HCT116 (cell line): Measurements from ENCODE around the gene PIAS2. TPM values are rescaled to one million over a fixed set of nuclear protein-coding genes. Genes with fewer than 3 reads are reported as not detected.
"Not testable (repeated sequence)": the region's sequence is repeated elsewhere in the genome, so short reads cannot be mapped to it uniquely, and the experiment has no call there.

Experiments used
- ATAC-seq: fragments of 200-7000 bp; cut with Tn5 transposase; 2 replicates; pipeline ENCODE4 v1.9.1; 2020; ENCODE audit warnings: mild to moderate bottlenecking, moderate library complexity
- BruUV-seq: library from RNA; stranded (reverse); fragments of 400-500 nt; replicated peaks from 2 replicates; lab custom pipeline; 2021; lab: Mats Ljungman, UMichigan
- CTCF ChIA-PET: fragments of 300-600 bp; sonication (Branson Sonifier 250); formaldehyde crosslinking; loops from one replicate; lab custom pipeline; 2021; ENCODE audit warnings: antibody characterized with exemption; lab: Charles Lee
- POLR2A ChIA-PET: fragments of 300-600, 350-600 bp; sonication (Branson Sonifier 250); formaldehyde crosslinking; loops from one replicate; lab custom pipeline; 2021; ENCODE audit warnings: antibody characterized with exemption; lab: Charles Lee
- RAD21 ChIA-PET, 2 experiments: fragments of 300-600 bp; sonication (Branson Sonifier 250); formaldehyde crosslinking; loops; one replicate each; lab custom pipeline; 2023; ENCODE audit warnings: low total read pairs in 2 of 2; ENCODE audit not compliant: uncharacterized antibody in 2 of 2, unreplicated experiment in 2 of 2, low non-redundant PET in 1 of 2; lab: Charles Lee
- DNase-seq: peaks from one replicate; pipeline ENCODE4 v3.0.0-alpha.2; 2010; ENCODE audit warnings: low read depth, low spot score
- H2AFZ ChIP-seq: fragments of 200-600 bp; shearing (Covaris generic), sonication (generic); 2 replicates; pipeline ENCODE4 v1.6.1; 2017; ENCODE audit warnings: low read depth, mixed run types, mixed read lengths, antibody characterized with exemption, low read length; ENCODE audit not compliant: poor library complexity, severe bottlenecking
- H3K27ac ChIP-seq: 2 replicates; pipeline ENCODE4 v1.5.1; 2012; ENCODE audit warnings: low read depth, low read length
- H3K27me3 ChIP-seq: fragments of 200-600 bp; sonication (generic); 2 replicates; pipeline ENCODE4 v1.6.1; 2016; ENCODE audit warnings: mixed run types, low read length, mixed read lengths; ENCODE audit not compliant: insufficient read depth
- H3K36me3 ChIP-seq, 2 experiments: fragments of 200-500 bp in 1 of 2; fragments of 200-600 bp in 1 of 2; sonication (Bioruptor generic) in 1 of 2; sonication (generic) in 1 of 2; 2 replicates each; pipeline versions ENCODE4 v1.5.1 to v1.6.1; 2014 to 2016; ENCODE audit warnings: low read length in 2 of 2, inconsistent platforms in 1 of 2, mixed read lengths in 1 of 2, mixed run types in 1 of 2; ENCODE audit not compliant: insufficient read depth in 2 of 2, control insufficient read depth in 1 of 2
- H3K4me1 ChIP-seq, 2 experiments: fragments of 200-600 bp in 1 of 2; sonication (generic) in 1 of 2; 2 replicates each; pipeline versions ENCODE4 v1.5.1 to v1.6.1; 2012 to 2017; ENCODE audit warnings: low read length in 2 of 2, inconsistent platforms in 1 of 2, mild to moderate bottlenecking in 1 of 2, mixed read lengths in 1 of 2, mixed run types in 1 of 2, moderate library complexity in 1 of 2; ENCODE audit not compliant: insufficient read depth in 2 of 2, control insufficient read depth in 1 of 2
- H3K4me2 ChIP-seq: fragments of 200-600 bp; sonication (generic); 2 replicates; pipeline ENCODE4 v1.6.1; 2017; ENCODE audit warnings: mixed run types, low read length, mixed read lengths
- H3K4me3 ChIP-seq, 2 experiments: fragments of 200-600 bp in 1 of 2; sonication (generic) in 1 of 2; replicated peaks in 1 of 2; 2 replicates each; pipeline ENCODE4 v1.5.1; 2011 to 2016; ENCODE audit warnings: low read length in 2 of 2, control low read depth in 1 of 2, low read depth in 1 of 2, mild to moderate bottlenecking in 1 of 2, mixed read lengths in 1 of 2, mixed run types in 1 of 2
- H3K79me2 ChIP-seq: fragments of 200-600 bp; sonication (generic); 2 replicates; pipeline ENCODE4 v1.6.1; 2017; ENCODE audit warnings: mild to moderate bottlenecking, mixed run types, low read length, moderate library complexity, mixed read lengths; ENCODE audit not compliant: insufficient read depth
- H3K9ac ChIP-seq: fragments of 200-600 bp; sonication (generic); 2 replicates; pipeline ENCODE4 v1.6.1; 2016; ENCODE audit warnings: low read length, mixed read lengths
- H3K9me2 ChIP-seq: fragments of 200-600 bp; sonication (generic), shearing (Covaris generic); 2 replicates; pipeline ENCODE4 v1.6.1; 2017; ENCODE audit warnings: mixed run types, mild to moderate bottlenecking, moderate library complexity; ENCODE audit not compliant: insufficient read depth
- H3K9me3 ChIP-seq, 2 experiments: fragments of 200-500 bp in 1 of 2; fragments of 200-600 bp in 1 of 2; sonication (Bioruptor generic) in 1 of 2; sonication (generic) in 1 of 2; 2 replicates each; pipeline ENCODE4 v1.6.1; 2014 to 2017; ENCODE audit warnings: low read length in 2 of 2, mixed read lengths in 2 of 2, inconsistent platforms in 1 of 2, low read depth in 1 of 2, mild to moderate bottlenecking in 1 of 2, mixed run types in 1 of 2, moderate library complexity in 1 of 2; ENCODE audit not compliant: control insufficient read depth in 1 of 2, insufficient read depth in 1 of 2
- H4K20me1 ChIP-seq: fragments of 200-600 bp; sonication (generic), shearing (Covaris generic); 2 replicates; pipeline ENCODE4 v1.6.1; 2017; ENCODE audit warnings: mixed run types, mild to moderate bottlenecking, moderate library complexity; ENCODE audit not compliant: insufficient read depth
- ATF3 ChIP-seq: IDR thresholded peaks from 2 replicates; pipeline ENCODE4 v1.6.1; 2012
- CEBPB ChIP-seq: IDR thresholded peaks from 2 replicates; pipeline ENCODE4 v1.6.1; 2012; ENCODE audit warnings: low read depth
- CTCF ChIP-seq, 3 experiments: fragments of 200-600 bp in 1 of 3; sonication (generic) in 1 of 3; IDR thresholded peaks in 2 of 3; conservative IDR thresholded peaks in 1 of 3; 2 replicates each; pipeline ENCODE4 v1.5.1; 2012 to 2017; ENCODE audit warnings: low read depth in 2 of 3, low read length in 2 of 3, antibody characterized with exemption in 1 of 3, borderline replicate concordance in 1 of 3, control low read depth in 1 of 3, mild to moderate bottlenecking in 1 of 3, mixed read lengths in 1 of 3, mixed run types in 1 of 3, moderate library complexity in 1 of 3; ENCODE audit not compliant: insufficient read depth in 1 of 3
- EGR1 ChIP-seq: IDR thresholded peaks from 2 replicates; pipeline ENCODE4 v1.6.1; 2012; ENCODE audit warnings: low read depth
- ELF1 ChIP-seq: IDR thresholded peaks from 2 replicates; pipeline ENCODE4 v1.6.1; 2012; ENCODE audit warnings: low read depth, borderline replicate concordance
- EZH2phosphoT487 ChIP-seq: fragments of 200-600 bp; IDR thresholded peaks from 2 replicates; pipeline ENCODE4 v1.6.1; 2018; ENCODE audit warnings: antibody characterized with exemption, borderline replicate concordance
- FOSL1 ChIP-seq: IDR thresholded peaks from 2 replicates; pipeline ENCODE4 v1.6.1; 2012; ENCODE audit warnings: low read depth
- MAX ChIP-seq: IDR thresholded peaks from 2 replicates; pipeline ENCODE4 v1.6.1; 2012
- POLR2A ChIP-seq: IDR thresholded peaks from 2 replicates; pipeline ENCODE4 v1.7.0; 2011; ENCODE audit warnings: borderline replicate concordance; ENCODE audit not compliant: insufficient read depth, insufficient read length; ENCODE audit errors: extremely low read depth
- POLR2AphosphoS5 ChIP-seq: IDR thresholded peaks from 2 replicates; pipeline ENCODE4 v1.6.1; 2011; ENCODE audit warnings: mild to moderate bottlenecking, low read depth, low read length, moderate library complexity
- RAD21 ChIP-seq: IDR thresholded peaks from 2 replicates; pipeline ENCODE4 v1.6.1; 2012; ENCODE audit warnings: low read depth, mild to moderate bottlenecking
- SIN3A ChIP-seq: IDR thresholded peaks from 2 replicates; pipeline ENCODE4 v1.6.1; 2012; ENCODE audit warnings: low read depth
- SP1 ChIP-seq: IDR thresholded peaks from 2 replicates; pipeline ENCODE4 v1.6.1; 2012; ENCODE audit warnings: low read depth
- SRF ChIP-seq: IDR thresholded peaks from 2 replicates; pipeline ENCODE4 v1.6.1; 2012; ENCODE audit warnings: low read depth
- YY1 ChIP-seq: IDR thresholded peaks from 2 replicates; pipeline ENCODE4 v1.6.1; 2011; ENCODE audit warnings: low read length, low read depth, moderate library complexity, mild to moderate bottlenecking; ENCODE audit not compliant: insufficient replicate concordance; ENCODE audit errors: extremely low read depth
- ZBTB33 ChIP-seq: IDR thresholded peaks from 2 replicates; pipeline ENCODE4 v1.6.1; 2011; ENCODE audit warnings: mild to moderate bottlenecking, low read length, moderate library complexity; ENCODE audit not compliant: insufficient replicate concordance; ENCODE audit errors: extremely low read depth
- ZFX ChIP-seq: fragments of 450-650 bp; IDR thresholded peaks from 2 replicates; pipeline ENCODE4 v1.6.1; 2017
- intact Hi-C: fragments of 100-400 bp; cut with micrococcal nuclease; formaldehyde crosslinking; loops from 2 replicates; pipeline ENCODE4 v1.10.0; 2022
- total RNA-seq: library from RNA; stranded (reverse); gene quantifications from one replicate; pipeline ENCODE4 v1.2.1, GENCODE V29; 2021; ENCODE audit not compliant: unreplicated experiment

PIAS2 gene
- total RNA-seq, 1 experiment from 2014 or later, result 31.7 TPM

- CTCF ChIA-PET, H3K79me2 ChIP-seq: not testable (repeated sequence)
Observed at GRCh38 chr18:46795945-46796344, 121.4 kb downstream of the PIAS2 start.

DNA sequence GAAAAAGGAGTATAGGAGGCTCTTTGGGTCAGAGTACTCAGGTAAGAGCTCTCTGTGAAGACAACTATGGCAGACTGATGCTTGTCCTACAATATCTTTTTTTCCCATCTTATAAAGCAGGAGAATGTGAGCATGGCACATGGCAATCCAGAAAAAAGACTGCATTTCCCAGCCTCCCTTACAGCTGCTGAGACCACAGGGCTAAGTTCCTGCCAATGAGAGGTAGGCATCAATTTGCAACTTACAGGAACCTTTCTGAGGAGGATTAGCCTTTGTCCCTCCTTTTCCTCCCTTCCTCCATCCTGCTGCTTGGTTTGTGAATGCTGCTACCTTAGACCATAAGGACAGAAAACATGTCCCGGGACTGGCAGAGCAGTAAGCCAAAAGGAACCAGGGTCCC, 122.7 kb downstream of the PIAS2 start:
- Histone ChIP-seq H3K4me1 (no peaks in the 10 kb centered on the region), H3K9ac (no peak overlapping the region), H2AFZ (no peak overlapping the region), H3K4me2 (no peak overlapping the region), H3K79me2 (no peaks in the 10 kb centered on the region), H3K9me3 (no peaks in the 10 kb centered on the region), H3K27me3 (0 out of 2 replicates have a peak, but pooled peaks cover 5% of the 10 kb centered on the region), H3K4me3 (no peak overlapping the region), H3K36me3 (no peaks in the 10 kb centered on the region), H3K9me2 (no peaks in the 10 kb centered on the region), H4K20me1 (no peaks in the 10 kb centered on the region)
- ChIA-PET RAD21 (no interaction called here), POLR2A (no interaction called here), CTCF (no interaction called here)
- ATAC-seq, result no peak
- intact Hi-C loops, result no loop called here
- DNase-seq, result no peak
- TF ChIP-seq ATF3, result no peak
- TF ChIP-seq SP1, result no peak
- TF ChIP-seq SRF, result no peak
- TF ChIP-seq SIN3A, result no peak
- TF ChIP-seq POLR2A, result no peak
- no peak for TF ChIP-seq CTCF (IDR thresholded peaks at IDR 0.05 in 2 of 3, conservative IDR thresholded peaks at IDR 0.05 in 1 of 3; ENCODE audit: borderline replicate concordance in 1 of 3, insufficient read depth in 1 of 3, low read depth in 2 of 3, low read length in 2 of 3)
- no peak for TF ChIP-seq FOSL1
- TF ChIP-seq RAD21, result no peak
- no peak for TF ChIP-seq YY1
- no peak for TF ChIP-seq ZFX
- no peak for TF ChIP-seq ZBTB33
- TF ChIP-seq EGR1, result no peak
- no peak for TF ChIP-seq EZH2phosphoT487
- TF ChIP-seq POLR2AphosphoS5, result no peak
- TF ChIP-seq CEBPB, result no peak
- TF ChIP-seq ELF1, result no peak
- TF ChIP-seq MAX, result no peak
- TF ChIP-seq, all 23 proteins: peak for 0
- BruUV-seq, result no TSS peak
- no peak overlapping the region for H3K27ac ChIP-seq

More at GRCh38 chr18:46795945-46796344, 121.4 kb downstream of the PIAS2 start:
- H3K9ac ChIP-seq, POLR2A ChIA-PET, BruUV-seq, H3K4me3 ChIP-seq, H3K4me1 ChIP-seq, H3K9me3 ChIP-seq, DNase-seq, H2AFZ ChIP-seq, H3K9me2 ChIP-seq, H4K20me1 ChIP-seq, ATAC-seq, H3K4me2 ChIP-seq, H3K27me3 ChIP-seq, RAD21 ChIA-PET, H3K27ac ChIP-seq, H3K36me3 ChIP-seq, intact Hi-C loops: not testable (repeated sequence)
